Heart right ventricle (tissue), 16 donors: ENCODE data around the gene MGAT5. TPM values are rescaled to one million over a fixed set of nuclear protein-coding genes. Genes with fewer than 3 reads are reported as not detected.

Source experiments
- ATAC-seq, 8 donors: fragments of 200-7000 bp; cut with Tn5 transposase; one replicate each; pipeline ENCODE4 v1.9.1; 2020; ENCODE audit warnings: mild to moderate bottlenecking in 8 of 8, moderate library complexity in 8 of 8, moderate number of reproducible peaks in 1 of 8
- DNase-seq, 2 donors: peaks; one replicate each; pipeline ENCODE4 v3.0.0-alpha.2; 2020
- H3K27ac ChIP-seq, 10 donors: fragments of 200-600 bp; sonication (generic) in 2 of 10; one replicate each; pipeline versions ENCODE4 v1.5.0 to v1.8.0; 2020 to 2022; ENCODE audit warnings: mild to moderate bottlenecking in 3 of 10
- H3K27me3 ChIP-seq, 7 donors: fragments of 200-600 bp; one replicate each; pipeline ENCODE4 v1.8.0; 2021 to 2022; ENCODE audit warnings: mild to moderate bottlenecking in 2 of 7
- H3K36me3 ChIP-seq, 9 donors: fragments of 200-600 bp; sonication (generic) in 1 of 9; one replicate each; pipeline versions ENCODE4 v1.5.0 to v1.8.0; 2020 to 2022; ENCODE audit warnings: mild to moderate bottlenecking in 2 of 9
- H3K4me1 ChIP-seq, 9 donors: fragments of 200-600 bp; sonication (generic) in 1 of 9; one replicate each; pipeline versions ENCODE4 v1.5.0 to v1.8.0; 2020 to 2022; ENCODE audit warnings: mild to moderate bottlenecking in 4 of 9
- H3K4me3 ChIP-seq, 10 donors: fragments of 200-600 bp; sonication (generic) in 2 of 10; one replicate each; pipeline versions ENCODE4 v1.5.0 to v1.8.0; 2020 to 2022; ENCODE audit warnings: mild to moderate bottlenecking in 7 of 10, moderate library complexity in 2 of 10
- H3K9me3 ChIP-seq, 11 donors: fragments of 200-600 bp in 10 of 11; sonication (generic) in 2 of 11; one replicate each; pipeline versions ENCODE4 v1.5.0 to v1.8.0; 2013 to 2022; ENCODE audit warnings: mild to moderate bottlenecking in 2 of 11, control low read depth in 1 of 11, moderate library complexity in 1 of 11
- CTCF ChIP-seq, 9 donors: fragments of 200-600 bp; sonication (generic) in 2 of 9; IDR thresholded peaks; one replicate each; pipeline versions ENCODE4 v1.5.0 to v1.8.0; 2021 to 2022; ENCODE audit warnings: antibody characterized with exemption in 9 of 9, mild to moderate bottlenecking in 5 of 9, moderate library complexity in 1 of 9
- WGBS, 2 donors: extraction: QIAGEN DNeasy Blood & Tissue Kit; methylation state at CpG; one replicate each; pipeline ENCODE4 v1.1.7; 2013; ENCODE audit warnings: inconsistent platforms in 1 of 2; 5-methylcytosine and 5-hydroxymethylcytosine counted together
- intact Hi-C, 10 donors: fragments of 100-400 bp; cut with DNase I; formaldehyde crosslinking; loops; one replicate each; pipeline versions ENCODE4 v1.11.1 to v1.14.2; 2022
- polyA plus RNA-seq, 2 donors: library from polyadenylated mRNA; stranded (reverse); fragments of 200-250 nt; gene quantifications; one replicate each; pipeline ENCODE4 v1.2.3, GENCODE V29; 2013
- total RNA-seq, 10 donors: library from RNA; stranded (reverse); fragmentation: NEBNext Ultra II Directional in 3 of 10; extraction: Animal tissue kit (Norgen Biotek cat#: 25700) in 3 of 10; gene quantifications; one replicate each; pipeline versions ENCODE4 v1.2.1 to v1.2.4, GENCODE V29; 2021 to 2023
- donor health status: Arrhythmogenic right ventricular cardiomyopathy.
- donor health status: ischemic (EF 13 %, LVEDD 7.1; RV severe dilation, severe dysfunction).
- donor health status: healthy with polysubstance abuse.
- donor health status: DM: no; HTN: yes; CAD: no.
- donor health status: DM: no; HTN: no; CAD: no.
- donor health status: ischemic (EF 25% LVEDD 6.9; RV normal size, moderate dysfunction).
- donor health status: ischemic (EF 25% LVEDD 5.7; RV mildly dilated, moderate dysfunction).
- donor health status: healthy.
- donor health status: DM: yes; HTN: yes; CAD: no.
- donor health status: Ischemic cardiomyopathy.
- donor health status: ischemic (EF 35%, LVEDD 5.7; RV mildly dilated, moderate dysfunction).
- donor health status: nonischemic (EF 11% LVEDD 7.7; RV severe dilation, severe dysfunction).
- donor health status: DM: yes; HTN: yes; CAD: no.
- donor health status: PGD.
- donor health status: ischemic (EF 29% LVEDD 5.4; RV normal size, mild dysfunction).
- donor health status: nonischemic (EF 23%, LVEDD 6.1; RV moderate dilation, normal function).

MGAT5 gene
- total and polyA plus RNA-seq, 12 donors, result 6.4 to 111 (median 92.2) TPM

- peak overlapping the region in 9 of 10 donors; percentile 29 to 72 (median 45) for H3K27ac ChIP-seq
These were observed 25.5 kb downstream of the MGAT5 start for GRCh38 chr2:134279417-134279816.

GRCh38 chr2:134280231-134280630, 26.4 kb downstream of the MGAT5 start:
- Histone ChIP-seq H3K4me3 (no peak overlapping the region), H3K36me3 (no peaks in the 10 kb centered on the region), H3K27ac (peak overlapping the region in 8 of 10 donors; percentile 30 to 72 (median 50)), H3K4me1 (peaks cover 5 to 71% (median 55%) of the 10 kb centered on the region in 9 donors), H3K27me3 (no peaks in the 10 kb centered on the region), H3K9me3 (no peaks in the 10 kb centered on the region)
- intact Hi-C loops, result no loop called here
- no peak for ATAC-seq
- no peak for DNase-seq
- WGBS, 2 donors, result 39 to 64% methylated on average over 5 of the region's 5 CpGs
- no peak for TF ChIP-seq CTCF (IDR thresholded peaks at IDR 0.05)

More at GRCh38 chr2:134279417-134279816, 25.5 kb downstream of the MGAT5 start:
- peaks cover 5 to 79% (median 62%) of the 10 kb centered on the region in 9 donors for H3K4me1 ChIP-seq
- ATAC-seq (peak in 6 of 8 donors; percentile 47 to 84 (median 68)), DNase-seq (no peak)
- no peaks in the 10 kb centered on the region for H3K27me3 ChIP-seq
- TF ChIP-seq CTCF (IDR thresholded peaks at IDR 0.05), result no peak
- no peaks in the 10 kb centered on the region for H3K36me3 ChIP-seq
- WGBS, 2 donors, result 53 to 57% methylated on average over 3 of the region's 3 CpGs
- intact Hi-C loops, result loop anchor here in 1 of 10 donors (10.0 kb wide), 1 partner anchor 85 kb away; no protein-coding TSS in a partner anchor
- no peak overlapping the region for H3K4me3 ChIP-seq
- H3K9me3 ChIP-seq, result no peaks in the 10 kb centered on the region

GRCh38 chr2:134280726-134281125, 26.9 kb downstream of the MGAT5 start:
- intact Hi-C loops, result no loop called here
- no peak for TF ChIP-seq CTCF (IDR thresholded peaks at IDR 0.05)
- H3K27ac ChIP-seq, result peak overlapping the region in 8 of 10 donors; percentile 4 to 72 (median 44)

GRCh38 chr2:134281815-134282419, 28.0 kb downstream of the MGAT5 start:
- Histone ChIP-seq H3K9me3 (no peaks in the 10 kb centered on the region), H3K27ac (peak overlapping the region in 6 of 10 donors; percentile 15 to 38 (median 20)), H3K27me3 (no peaks in the 10 kb centered on the region), H3K4me1 (peaks cover 5 to 69% (median 53%) of the 10 kb centered on the region in 9 donors), H3K4me3 (no peak overlapping the region), H3K36me3 (no peaks in the 10 kb centered on the region)
- intact Hi-C loops, result no loop called here
- TF ChIP-seq CTCF (IDR thresholded peaks at IDR 0.05), result no peak
- peak in 1 of 2 donors; percentile 40 for DNase-seq
- peak; percentile 35 to 85 (median 63) for ATAC-seq
- WGBS, 2 donors, result 59 to 64% methylated on average over 5 of the region's 5 CpGs

More at GRCh38 chr2:134280726-134281125, 26.9 kb downstream of the MGAT5 start:
- no peaks in the 10 kb centered on the region for H3K36me3 ChIP-seq
- H3K4me3 ChIP-seq, result no peak overlapping the region
- no peaks in the 10 kb centered on the region for H3K27me3 ChIP-seq
- WGBS, 2 donors, result 86 to 88% methylated on average over 4 of the region's 4 CpGs
- H3K4me1 ChIP-seq, result peaks cover 5 to 69% (median 54%) of the 10 kb centered on the region in 9 donors
- no peaks in the 10 kb centered on the region for H3K9me3 ChIP-seq
- ATAC-seq (no peak), DNase-seq (no peak)
